Embryonic facial prominence (tissue), 1 donor: Measurements from ENCODE around the gene RNMT.

ENCODE experiments used
- DNase-seq: peaks from one replicate; pipeline ENCODE4 v3.0.0-alpha.2; 2016; ENCODE audit errors: extremely low spot score

RNMT gene

DNA sequence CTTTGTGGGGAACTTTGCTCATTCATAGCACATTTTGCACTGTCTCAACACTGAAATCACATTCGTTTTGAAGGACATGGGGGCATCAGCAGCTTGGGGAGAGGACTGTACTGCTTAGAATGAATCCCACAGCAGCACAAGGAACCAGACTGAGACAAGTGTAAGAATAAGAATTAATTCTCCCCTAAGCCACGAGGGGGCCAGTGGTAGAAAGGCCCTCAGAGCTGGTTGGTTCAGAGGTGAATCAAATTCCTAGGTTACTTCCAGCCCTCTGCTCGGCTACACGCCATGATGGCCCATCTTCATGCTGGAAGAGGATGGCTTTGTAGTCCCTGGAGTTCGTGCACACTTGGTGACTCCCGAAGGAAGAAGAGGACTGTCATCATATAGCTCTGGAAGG is 85.5 kb downstream of the RNMT start:
- no peak for DNase-seq

DNA sequence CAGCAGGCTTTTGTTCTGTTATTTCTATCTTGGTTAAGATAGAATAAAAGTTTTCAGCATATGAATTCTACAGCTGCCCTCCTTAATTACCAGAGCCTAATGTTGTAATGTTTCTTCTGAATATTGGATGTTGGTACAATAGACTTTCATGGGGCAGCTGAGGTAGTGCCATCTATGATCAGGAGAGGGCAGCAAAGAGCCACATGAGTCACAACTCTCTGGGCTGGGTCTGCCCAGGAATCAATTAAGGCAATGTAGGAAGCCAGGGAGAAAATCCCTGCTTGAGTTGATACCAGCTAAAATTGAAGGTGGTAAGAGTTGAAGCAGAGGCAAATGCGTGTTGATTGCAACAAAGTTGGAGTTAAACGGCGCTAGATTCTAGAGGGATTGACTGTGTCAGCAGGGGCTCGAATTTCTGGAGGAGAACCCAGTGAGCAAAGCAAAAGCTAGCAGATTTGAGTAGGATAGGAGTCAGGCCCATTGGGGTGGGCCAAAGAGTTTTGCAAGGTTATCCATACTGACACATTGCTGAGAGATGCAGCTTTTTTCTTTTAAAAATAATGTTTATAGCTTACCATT is 86.9 kb downstream of the RNMT start:
- DNase-seq = no peak
